SK-N-SH treated with all-trans-retinoic acid at 6 μM for 48 hours (cell line): ENCODE measurements around the gene SPNS3.

Experiments
- ATAC-seq: fragments of 200-7000 bp; cut with Tn5 transposase; 3 replicates; pipeline ENCODE4 v1.9.1; 2020; ENCODE audit warnings: mild to moderate bottlenecking, moderate library complexity
- ARNTL ChIP-seq: fragments of 450-650 bp; formaldehyde crosslinking; IDR thresholded peaks from 2 replicates; pipeline ENCODE4 v1.5.0; 2020; ENCODE audit warnings: low read depth, mild to moderate bottlenecking, moderate library complexity, borderline replicate concordance
- BACH2 ChIP-seq: fragments of 250-450 bp; sonication (Bioruptor Pico); IDR thresholded peaks from 2 replicates; pipeline ENCODE4 v1.9.0; 2021; ENCODE audit warnings: mild to moderate bottlenecking, borderline replicate concordance
- CSDC2 ChIP-seq: fragments of 250-450 bp; sonication (Bioruptor Pico); IDR thresholded peaks from 2 replicates; pipeline ENCODE4 v1.5.0; 2020; ENCODE audit warnings: mild to moderate bottlenecking, moderate library complexity
- CSRNP3 ChIP-seq: fragments of 250-450 bp; sonication (Bioruptor Pico); IDR thresholded peaks from 2 replicates; pipeline ENCODE4 v1.5.1; 2021; ENCODE audit warnings: mild to moderate bottlenecking, moderate library complexity
- ISL1 ChIP-seq: fragments of 250-450 bp; sonication (Bioruptor Pico); IDR thresholded peaks from 2 replicates; pipeline ENCODE4 v2.1.2; 2022; ENCODE audit warnings: mild to moderate bottlenecking, moderate library complexity
- OSR1 ChIP-seq: fragments of 250-450 bp; sonication (Bioruptor Pico); IDR thresholded peaks from 2 replicates; pipeline ENCODE4 v1.8.0; 2022; ENCODE audit warnings: moderate library complexity, mild to moderate bottlenecking, inconsistent platforms
- PATZ1 ChIP-seq: fragments of 250-450 bp; sonication (Bioruptor Pico); IDR thresholded peaks from 2 replicates; pipeline ENCODE4 v1.8.0; 2020; ENCODE audit warnings: mild to moderate bottlenecking, moderate library complexity, borderline replicate concordance
- PPARA ChIP-seq: fragments of 250-450 bp; sonication (Bioruptor Pico); IDR thresholded peaks from 2 replicates; pipeline ENCODE4 v1.5.0; 2020; ENCODE audit warnings: mild to moderate bottlenecking, borderline replicate concordance
- RARB ChIP-seq: fragments of 250-450 bp; sonication (Bioruptor Pico); IDR thresholded peaks from 2 replicates; pipeline ENCODE4 v1.8.0; 2021; ENCODE audit warnings: mild to moderate bottlenecking, moderate library complexity
- SNAI2 ChIP-seq: fragments of 250-450 bp; sonication (Bioruptor Pico); IDR thresholded peaks from 2 replicates; pipeline ENCODE4 v1.5.0; 2020; ENCODE audit warnings: mild to moderate bottlenecking, moderate library complexity
- TOX ChIP-seq: fragments of 250-450 bp; sonication (Bioruptor Pico); IDR thresholded peaks from 2 replicates; pipeline ENCODE4 v1.8.0; 2021; ENCODE audit warnings: mild to moderate bottlenecking, moderate library complexity, borderline replicate concordance
- ZFP3 ChIP-seq: fragments of 250-450 bp; sonication (Bioruptor Pico); IDR thresholded peaks from 2 replicates; pipeline ENCODE4 v1.5.0; 2020; ENCODE audit warnings: mild to moderate bottlenecking, moderate library complexity
- ZNF565 ChIP-seq: fragments of 450-650 bp; formaldehyde crosslinking; conservative IDR thresholded peaks from 2 replicates; pipeline ENCODE4 v1.5.0; 2020; ENCODE audit warnings: low read depth, mild to moderate bottlenecking, moderate library complexity
- TF ChIP-seq, protein P1 (sequence below): fragments of 250-450 bp; sonication (Bioruptor Pico); IDR thresholded peaks from 2 replicates; pipeline ENCODE4 v1.5.0; 2020; ENCODE audit warnings: mild to moderate bottlenecking, moderate library complexity
- TF ChIP-seq, protein P2 (sequence below): fragments of 250-450 bp; sonication (Bioruptor Pico); IDR thresholded peaks from 2 replicates; pipeline ENCODE4 v1.8.0; 2021; ENCODE audit warnings: low read depth, mild to moderate bottlenecking, moderate library complexity, borderline replicate concordance

The SPNS3 gene

GRCh38 chr17:4518901-4519300 lies 85.2 kb downstream of the SPNS3 start (continued):
- TF ChIP-seq, protein P1, sequence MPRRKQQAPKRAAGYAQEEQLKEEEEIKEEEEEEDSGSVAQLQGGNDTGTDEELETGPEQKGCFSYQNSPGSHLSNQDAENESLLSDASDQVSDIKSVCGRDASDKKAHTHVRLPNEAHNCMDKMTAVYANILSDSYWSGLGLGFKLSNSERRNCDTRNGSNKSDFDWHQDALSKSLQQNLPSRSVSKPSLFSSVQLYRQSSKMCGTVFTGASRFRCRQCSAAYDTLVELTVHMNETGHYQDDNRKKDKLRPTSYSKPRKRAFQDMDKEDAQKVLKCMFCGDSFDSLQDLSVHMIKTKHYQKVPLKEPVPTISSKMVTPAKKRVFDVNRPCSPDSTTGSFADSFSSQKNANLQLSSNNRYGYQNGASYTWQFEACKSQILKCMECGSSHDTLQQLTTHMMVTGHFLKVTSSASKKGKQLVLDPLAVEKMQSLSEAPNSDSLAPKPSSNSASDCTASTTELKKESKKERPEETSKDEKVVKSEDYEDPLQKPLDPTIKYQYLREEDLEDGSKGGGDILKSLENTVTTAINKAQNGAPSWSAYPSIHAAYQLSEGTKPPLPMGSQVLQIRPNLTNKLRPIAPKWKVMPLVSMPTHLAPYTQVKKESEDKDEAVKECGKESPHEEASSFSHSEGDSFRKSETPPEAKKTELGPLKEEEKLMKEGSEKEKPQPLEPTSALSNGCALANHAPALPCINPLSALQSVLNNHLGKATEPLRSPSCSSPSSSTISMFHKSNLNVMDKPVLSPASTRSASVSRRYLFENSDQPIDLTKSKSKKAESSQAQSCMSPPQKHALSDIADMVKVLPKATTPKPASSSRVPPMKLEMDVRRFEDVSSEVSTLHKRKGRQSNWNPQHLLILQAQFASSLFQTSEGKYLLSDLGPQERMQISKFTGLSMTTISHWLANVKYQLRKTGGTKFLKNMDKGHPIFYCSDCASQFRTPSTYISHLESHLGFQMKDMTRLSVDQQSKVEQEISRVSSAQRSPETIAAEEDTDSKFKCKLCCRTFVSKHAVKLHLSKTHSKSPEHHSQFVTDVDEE (CRISPR knock-in tag) = no peak
- TF ChIP-seq CSRNP3 (CRISPR knock-in tag) (no peak), ZFP3 (no peak), PPARA (CRISPR knock-in tag) (no peak), SNAI2 (CRISPR knock-in tag) (no peak), ISL1 (no peak)

DNA sequence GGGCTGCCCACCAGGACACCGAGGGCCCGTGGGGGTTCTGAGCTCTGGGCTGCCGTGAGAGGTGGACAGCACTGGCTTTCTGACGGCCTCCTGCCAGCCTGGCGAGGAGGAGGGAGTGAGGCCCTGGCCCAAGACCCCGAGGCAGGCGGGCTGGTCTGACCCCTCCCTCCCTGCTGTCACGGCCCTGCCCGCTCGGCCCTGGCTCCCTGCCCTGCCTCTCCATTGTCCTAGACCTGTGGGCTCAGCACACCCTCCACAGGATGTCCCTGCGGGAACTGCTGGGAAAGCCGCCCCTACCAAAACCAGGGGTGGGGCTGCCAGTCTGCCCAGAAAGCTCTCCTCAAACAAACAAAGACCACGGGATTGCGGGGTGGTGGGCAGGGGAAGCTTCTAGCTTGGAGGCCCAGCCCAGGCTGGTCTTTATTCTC lies 85.6 kb downstream of the SPNS3 start:
- ATAC-seq = no peak
- TF ChIP-seq, protein P1 (CRISPR knock-in tag) = no peak
- TF ChIP-seq ISL1 (no peak), BACH2 (no peak)

DNA sequence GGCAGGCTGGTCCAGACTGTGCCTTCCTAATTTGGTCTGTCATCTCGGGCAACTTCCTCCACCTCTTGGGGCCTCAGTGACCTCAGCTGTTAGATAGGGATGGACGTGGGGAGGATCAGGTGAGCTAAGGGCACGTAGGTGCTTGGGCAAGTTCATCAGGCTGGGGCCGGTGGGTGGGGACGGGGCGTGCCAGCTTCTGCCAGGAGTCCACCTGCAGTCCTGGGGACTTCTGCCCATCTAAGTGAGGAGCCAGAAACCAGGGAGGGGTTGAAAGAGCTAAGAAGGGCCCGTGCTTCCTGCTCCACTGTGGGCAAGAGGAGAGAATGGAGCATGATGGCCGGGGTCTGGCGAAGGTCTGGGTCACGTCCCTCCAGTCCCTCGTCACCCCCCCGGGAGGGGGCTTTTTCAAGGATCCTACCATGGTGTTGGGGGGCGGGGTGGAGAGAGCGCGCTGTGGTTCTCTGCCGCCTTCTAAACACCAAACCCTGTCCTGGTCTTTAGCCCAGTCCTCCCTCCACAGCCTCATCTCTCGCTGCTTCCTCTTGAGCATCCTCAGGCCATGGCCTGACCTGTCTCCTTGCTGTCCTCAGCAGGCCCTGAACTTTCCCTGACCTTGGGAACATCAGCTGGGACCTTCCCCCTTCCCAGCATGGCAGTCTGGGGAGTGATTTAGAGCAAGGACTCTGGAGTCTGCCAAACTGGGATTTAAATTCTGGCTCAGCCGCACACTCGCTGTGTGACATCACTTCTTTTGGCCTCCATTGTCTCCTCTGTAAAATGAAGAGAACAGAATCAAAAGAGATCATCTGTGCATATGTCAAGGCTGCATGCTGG lies 86.5 kb downstream of the SPNS3 start:
- no peak for ATAC-seq

More for the DNA sequence above, 86.5 kb downstream of the SPNS3 start:
- TF ChIP-seq, protein P2, sequence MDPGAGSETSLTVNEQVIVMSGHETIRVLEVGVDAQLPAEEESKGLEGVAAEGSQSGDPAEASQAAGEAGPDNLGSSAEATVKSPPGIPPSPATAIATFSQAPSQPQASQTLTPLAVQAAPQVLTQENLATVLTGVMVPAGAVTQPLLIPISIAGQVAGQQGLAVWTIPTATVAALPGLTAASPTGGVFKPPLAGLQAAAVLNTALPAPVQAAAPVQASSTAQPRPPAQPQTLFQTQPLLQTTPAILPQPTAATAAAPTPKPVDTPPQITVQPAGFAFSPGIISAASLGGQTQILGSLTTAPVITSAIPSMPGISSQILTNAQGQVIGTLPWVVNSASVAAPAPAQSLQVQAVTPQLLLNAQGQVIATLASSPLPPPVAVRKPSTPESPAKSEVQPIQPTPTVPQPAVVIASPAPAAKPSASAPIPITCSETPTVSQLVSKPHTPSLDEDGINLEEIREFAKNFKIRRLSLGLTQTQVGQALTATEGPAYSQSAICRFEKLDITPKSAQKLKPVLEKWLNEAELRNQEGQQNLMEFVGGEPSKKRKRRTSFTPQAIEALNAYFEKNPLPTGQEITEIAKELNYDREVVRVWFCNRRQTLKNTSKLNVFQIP = no peak
- TF ChIP-seq ZNF565 (CRISPR knock-in tag) (no peak), SNAI2 (CRISPR knock-in tag) (no peak), CSDC2 (CRISPR knock-in tag) (no peak), OSR1 (CRISPR knock-in tag) (no peak), ARNTL (CRISPR knock-in tag) (no peak), TOX (CRISPR knock-in tag) (no peak), ZFP3 (no peak), PPARA (CRISPR knock-in tag) (no peak), RARB (CRISPR knock-in tag) (no peak), PATZ1 (CRISPR knock-in tag) (no peak)
- TF ChIP-seq, all 23 proteins: peak for 0
